Anterior cingulate cortex (tissue), 58 donors: ENCODE data around the gene GMPR.
"Not testable (repeated sequence)": the region's sequence is repeated elsewhere in the genome, so short reads cannot be mapped to it uniquely, and the experiment has no call there.

Experiments used
- DNase-seq, 58 donors: peaks; one replicate each; lab custom pipeline; 2025; lab: John Stamatoyannopoulos, UW

GMPR gene

DNA sequence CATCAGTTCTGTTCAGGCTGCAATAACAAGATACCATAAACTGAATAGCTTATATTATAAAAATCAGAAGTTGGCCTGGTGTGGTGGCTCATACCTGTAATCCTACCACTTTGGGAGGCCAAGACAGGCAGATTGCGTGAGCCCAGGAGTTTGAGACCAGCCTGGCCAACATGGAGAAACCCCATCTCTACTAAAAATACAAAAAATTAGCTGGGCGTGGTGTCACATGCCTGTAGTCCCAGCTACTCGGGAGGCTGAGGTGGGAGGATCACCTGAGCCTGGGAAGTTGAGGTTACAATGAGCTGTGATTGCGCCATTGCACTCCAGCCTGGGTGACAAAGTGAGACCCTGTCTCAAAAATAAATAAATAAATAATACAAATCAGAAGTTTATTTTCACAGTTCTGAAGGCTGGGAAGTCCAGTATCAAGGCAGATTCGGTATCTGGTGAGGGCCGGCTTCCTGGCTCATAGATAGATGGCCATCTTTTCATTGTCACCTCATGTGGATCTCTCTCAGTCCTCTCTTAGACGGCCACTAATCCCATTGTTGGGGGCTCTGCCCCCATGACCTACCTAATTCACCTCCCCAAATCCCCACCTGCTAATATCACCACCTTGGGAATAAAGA lies 31.2 kb downstream of the GMPR start:
- DNase-seq = not testable (repeated sequence)

DNA sequence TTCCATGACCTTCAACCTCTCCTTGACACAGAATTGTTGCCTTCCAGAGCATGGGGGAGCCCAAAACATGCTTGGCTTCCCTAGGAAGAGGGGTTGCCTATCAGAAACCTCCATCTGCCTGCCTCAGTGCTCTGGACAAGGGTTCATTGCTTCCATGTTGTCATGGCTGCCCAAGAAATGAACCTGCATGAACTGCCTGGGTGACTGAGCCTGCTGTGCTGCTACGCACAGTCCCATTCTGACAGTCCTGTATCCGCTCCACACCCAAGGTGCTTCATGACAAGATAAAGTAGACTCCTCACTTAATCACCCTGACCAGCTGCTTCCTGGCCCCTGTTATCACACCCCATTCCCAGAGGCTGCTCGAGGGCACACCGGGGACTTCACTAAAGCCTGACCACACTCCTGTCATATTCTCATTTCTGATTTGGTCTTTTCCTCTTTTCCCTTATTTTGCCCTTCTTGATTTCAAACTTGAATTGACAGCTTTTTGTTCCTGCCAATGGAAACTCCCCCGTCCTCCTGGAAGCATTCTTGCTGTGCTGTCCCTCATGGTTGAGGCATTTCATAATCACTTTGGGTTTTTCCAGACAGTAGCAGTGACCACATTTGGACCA lies 31.9 kb downstream of the GMPR start:
- DNase-seq = no peak

DNA sequence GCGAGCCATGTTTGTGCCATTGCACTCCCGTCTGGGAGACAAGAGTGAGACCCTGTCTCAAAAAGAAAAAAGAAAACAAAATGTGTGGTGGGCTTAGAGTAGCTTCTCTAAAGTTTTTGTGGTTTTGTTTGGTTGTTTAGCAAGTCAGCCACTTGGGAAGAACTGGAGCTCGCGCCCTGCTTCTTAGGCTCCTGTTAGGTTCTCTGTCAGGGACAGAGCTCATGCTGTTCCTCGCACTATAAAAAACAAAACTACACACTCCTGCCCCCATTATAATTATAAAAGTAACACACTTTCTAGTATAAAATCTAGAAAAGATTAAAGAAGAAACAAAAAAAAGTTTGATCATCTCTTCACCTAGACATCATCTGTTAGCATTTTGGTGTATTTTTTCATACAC lies 33.0 kb downstream of the GMPR start:
- no peak for DNase-seq

- no peak for DNase-seq
These were observed 33.8 kb downstream of the GMPR start for GRCh38 chr6:16272201-16272600.

DNA sequence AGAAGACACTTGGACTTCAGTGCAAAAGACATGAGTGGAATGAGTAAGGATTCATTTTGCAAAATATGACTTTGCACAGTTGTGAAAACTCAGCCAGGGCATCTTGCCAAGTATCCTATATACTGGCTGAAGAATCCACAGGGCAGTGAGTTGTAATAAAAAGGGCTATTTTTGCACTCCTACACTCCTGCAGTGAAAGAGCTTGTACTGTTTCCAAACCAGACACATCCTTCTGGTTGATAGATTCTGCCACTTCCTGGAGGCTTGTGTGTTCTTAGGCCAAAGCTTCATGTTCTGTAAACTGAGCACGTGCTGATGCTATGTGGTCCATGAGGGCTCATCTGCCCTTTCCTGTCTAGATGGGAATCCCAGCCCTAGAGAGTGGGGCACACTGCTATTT lies 34.9 kb downstream of the GMPR start:
- peak in 3 of 58 donors; percentile 11 to 18 (median 17) for DNase-seq

- DNase-seq = no peak
These were observed 36.1 kb downstream of the GMPR start for GRCh38 chr6:16274483-16274882.

- DNase-seq = no peak
These were observed 36.6 kb downstream of the GMPR start for GRCh38 chr6:16274885-16275589.

DNA sequence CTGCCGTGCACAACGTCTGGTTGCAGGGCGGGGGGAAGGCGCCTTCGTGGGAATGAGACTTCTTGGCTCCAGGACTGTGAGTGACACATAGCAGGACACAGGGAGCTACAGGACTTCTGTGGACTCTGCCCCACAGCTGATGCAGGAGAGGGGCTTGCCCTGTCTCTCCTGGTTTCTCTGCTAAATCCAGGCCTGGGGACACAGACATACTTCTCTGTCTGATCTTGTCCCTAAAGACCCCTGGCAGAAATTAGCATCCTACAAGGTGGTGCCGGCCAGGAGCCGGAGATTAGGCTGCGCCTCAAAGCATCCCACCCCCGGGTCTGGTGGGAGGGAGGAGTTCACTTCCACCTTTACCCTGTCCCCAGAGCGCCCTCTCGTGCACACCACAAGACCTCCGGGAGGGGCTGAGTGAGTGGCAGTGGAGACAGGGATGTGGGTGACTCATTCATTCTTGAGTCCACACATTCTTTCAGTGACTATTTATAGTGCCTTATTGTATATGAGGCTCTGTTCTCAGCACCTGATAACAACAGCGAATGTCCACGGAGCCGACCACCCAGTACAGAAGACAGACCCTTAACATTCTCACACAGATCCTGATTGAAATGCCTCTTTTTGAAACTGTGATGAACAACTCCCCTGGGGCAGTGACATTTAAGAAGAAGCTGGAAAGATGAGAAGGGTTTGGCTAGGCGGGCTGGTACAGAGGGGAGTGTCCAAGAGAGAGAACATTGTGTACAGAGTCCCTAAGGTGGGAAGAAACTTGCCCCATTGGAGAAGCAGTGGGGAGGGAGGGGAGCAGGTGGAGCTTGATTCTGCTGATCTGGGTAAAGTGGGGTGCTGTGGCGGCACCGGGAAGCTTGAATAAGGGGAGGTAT lies 39.0 kb downstream of the GMPR start:
- peak in 5 of 58 donors; percentile 8 to 33 (median 12) for DNase-seq

GRCh38 chr6:16278048-16278724 lies 39.8 kb downstream of the GMPR start:
- DNase-seq = no peak

- no peak for DNase-seq
These were observed 40.4 kb downstream of the GMPR start for GRCh38 chr6:16278750-16279149.

DNA sequence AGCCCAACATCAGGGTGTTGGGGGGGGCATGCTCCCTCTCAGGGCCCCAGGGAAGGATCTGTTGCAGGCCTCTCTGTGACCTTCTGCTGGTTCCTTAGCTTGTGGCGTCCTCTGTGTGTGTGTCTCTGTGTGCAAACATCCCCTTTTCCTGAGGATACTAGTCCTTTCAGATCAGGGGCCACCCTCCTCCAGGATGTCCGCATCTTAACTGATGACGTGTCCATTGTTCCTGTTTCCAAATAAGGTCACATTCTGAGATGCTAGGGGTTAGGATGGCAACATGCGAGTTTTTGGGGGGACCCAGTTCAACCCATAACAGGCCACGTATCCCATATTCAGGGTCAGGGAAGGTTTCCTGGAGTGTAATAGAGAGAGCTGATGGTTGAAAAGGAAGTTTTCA lies 40.9 kb downstream of the GMPR start:
- DNase-seq = no peak

GRCh38 chr6:16282370-16282769 lies 44.0 kb downstream of the GMPR start:
- DNase-seq = no peak

- no peak for DNase-seq
These were observed 46.1 kb downstream of the GMPR start for GRCh38 chr6:16284472-16284871.

- DNase-seq = no peak
These were observed 47.2 kb downstream of the GMPR start for GRCh38 chr6:16285467-16286150.

DNA sequence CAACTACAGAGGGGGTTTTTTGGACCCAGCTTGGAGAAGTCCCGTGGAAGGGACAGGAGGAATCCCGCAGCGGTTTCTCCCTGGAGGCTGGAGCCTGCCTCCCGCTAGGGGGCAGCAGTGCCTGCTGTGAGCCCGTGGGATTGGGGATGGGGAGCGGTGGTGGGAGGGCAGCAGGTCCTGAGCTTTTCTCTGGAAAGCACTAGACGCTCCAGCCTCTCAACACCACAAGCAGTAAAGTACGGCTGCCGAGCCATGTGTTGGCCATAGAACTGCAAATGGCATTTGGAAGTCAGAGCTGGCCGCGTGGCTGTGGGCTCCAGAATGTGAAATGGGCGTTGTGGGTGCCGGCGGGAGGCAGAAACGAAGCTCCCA lies 47.8 kb downstream of the GMPR start:
- peak in 50 of 58 donors; percentile 8 to 77 (median 38) for DNase-seq

- no peak for DNase-seq
These were observed 49.8 kb downstream of the GMPR start for GRCh38 chr6:16288163-16288562.

GRCh38 chr6:16291739-16292138 lies 53.4 kb downstream of the GMPR start:
- no peak for DNase-seq

- DNase-seq = no peak
These were observed 54.0 kb downstream of the GMPR start for GRCh38 chr6:16292432-16292831.

- DNase-seq = no peak
These were observed 54.6 kb downstream of the GMPR start for GRCh38 chr6:16292942-16293341.

- no peak for DNase-seq
These were observed 56.0 kb downstream of the GMPR start for GRCh38 chr6:16294371-16294770.
